CD4-positive, alpha-beta T cell (primary cell): ENCODE measurements around the gene SLC12A5. TPM values are rescaled to one million over a fixed set of nuclear protein-coding genes. Genes with fewer than 3 reads are reported as not detected.

ENCODE experiments used
- ATAC-seq: fragments of 200-7000 bp; cut with Tn5 transposase; one replicate; pipeline ENCODE4 v1.10.0; 2022; ENCODE audit warnings: mild to moderate bottlenecking; ENCODE audit not compliant: poor library complexity
- CTCF ChIA-PET: fragments of 350-600 bp; sonication (Branson Sonifier 250); formaldehyde crosslinking; loops from one replicate; lab custom pipeline; 2021; ENCODE audit warnings: antibody characterized with exemption, inconsistent platforms; lab: Charles Lee
- POLR2A ChIA-PET: fragments of 350-600 bp; sonication (Branson Sonifier 250); formaldehyde crosslinking; loops from one replicate; lab custom pipeline; 2021; ENCODE audit warnings: antibody characterized with exemption, inconsistent platforms; lab: Charles Lee
- DNase-seq, 14 experiments: peaks; one replicate each; pipeline ENCODE4 v3.0.0-alpha.2; 2013 to 2020; ENCODE audit warnings: mixed read lengths in 2 of 14
- H3K27ac ChIP-seq, 2 donors: one replicate each; pipeline versions ENCODE4 v1.5.1 to v1.7.0; 2013; ENCODE audit warnings: low read length in 2 of 2, low read depth in 1 of 2, mild to moderate bottlenecking in 1 of 2
- H3K27me3 ChIP-seq, 2 experiments: 1 replicate in 1 of 2; 2 replicates in 1 of 2; pipeline versions ENCODE4 v1.6.1 to v1.7.0; 2013; ENCODE audit warnings: low read length in 2 of 2, control low read depth in 1 of 2, mild to moderate bottlenecking in 1 of 2, moderate library complexity in 1 of 2; ENCODE audit not compliant: insufficient read depth in 2 of 2, control insufficient read depth in 1 of 2
- H3K36me3 ChIP-seq: one replicate; pipeline ENCODE4 v1.6.1; 2013; ENCODE audit warnings: low read length, control low read depth; ENCODE audit not compliant: insufficient read depth
- H3K4me1 ChIP-seq: one replicate; pipeline ENCODE4 v1.6.1; 2013; ENCODE audit warnings: low read length, control low read depth; ENCODE audit not compliant: insufficient read depth
- H3K4me3 ChIP-seq: one replicate; pipeline ENCODE4 v1.5.1; 2013; ENCODE audit warnings: mild to moderate bottlenecking, low read length, moderate library complexity
- H3K9me3 ChIP-seq, 2 experiments: 1 replicate in 1 of 2; 2 replicates in 1 of 2; pipeline versions ENCODE4 v1.6.1 to v1.7.0; 2013; ENCODE audit warnings: low read length in 2 of 2, mild to moderate bottlenecking in 2 of 2, control low read depth in 1 of 2, moderate library complexity in 1 of 2; ENCODE audit not compliant: control insufficient read depth in 1 of 2, insufficient read depth in 1 of 2
- H3K27ac Mint-ChIP-seq: one replicate; pipeline ENCODE4 v1.8.0; 2020; ENCODE audit warnings: mixed read lengths
- H3K27me3 Mint-ChIP-seq: one replicate; pipeline ENCODE4 v1.8.0; 2021; ENCODE audit warnings: mixed read lengths
- H3K36me3 Mint-ChIP-seq: one replicate; pipeline ENCODE4 v1.8.0; 2021; ENCODE audit warnings: low read depth, mixed read lengths
- H3K4me1 Mint-ChIP-seq: one replicate; pipeline ENCODE4 v1.8.0; 2021; ENCODE audit warnings: low read depth, mixed read lengths
- H3K4me3 Mint-ChIP-seq: one replicate; pipeline ENCODE4 v1.8.0; 2020; ENCODE audit warnings: mild to moderate bottlenecking, mixed read lengths
- H3K9me3 Mint-ChIP-seq: one replicate; pipeline ENCODE4 v1.8.0; 2020; ENCODE audit warnings: mixed read lengths
- intact Hi-C, 2 experiments: fragments of 100-400 bp; cut with DNase I in 1 of 2; cut with micrococcal nuclease in 1 of 2; formaldehyde crosslinking; loops; one replicate each; pipeline versions ENCODE4 v1.15.1 to v1.9.0; 2023 to 2025; cut with DNase I, micrococcal nuclease
- total RNA-seq, 174 experiments: library from RNA in 2 of 174; stranded (reverse) in 2 of 174; gene quantifications; one replicate each; pipeline ENCODE4 v1.2.3 and lab custom pipeline; 2021 to 2026
- TF ChIP-seq, protein P1 (sequence below): fragments of 200-600 bp; IDR thresholded peaks from one replicate; pipeline ENCODE4 v1.8.0; 2022; ENCODE audit warnings: antibody characterized with exemption, mild to moderate bottlenecking

SLC12A5 gene
- total RNA-seq, 2 experiments from 2014 or later, result 1.3 to 2.4 TPM

DNA sequence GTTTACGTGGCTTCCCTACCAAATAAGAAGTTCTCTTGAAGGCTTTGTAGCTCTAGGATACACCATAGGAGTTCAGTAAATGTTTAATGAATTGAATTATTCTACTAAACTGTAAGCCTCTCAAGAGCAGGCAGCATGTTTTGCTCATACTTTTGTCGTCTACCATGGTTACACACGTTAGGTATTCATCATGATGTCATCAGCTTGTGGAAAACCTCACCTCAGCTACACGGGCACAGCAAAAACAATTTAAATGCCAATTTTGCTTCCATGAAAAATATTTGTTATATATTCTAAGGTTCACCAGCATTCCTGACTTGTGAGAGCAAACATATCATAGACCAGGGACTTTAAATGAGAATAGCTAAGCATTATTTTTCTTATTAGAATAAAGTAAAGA is 44.0 kb downstream of the SLC12A5 start:
- no peaks in the 10 kb centered on the region for H3K9me3 ChIP-seq
- TF ChIP-seq, protein P1, sequence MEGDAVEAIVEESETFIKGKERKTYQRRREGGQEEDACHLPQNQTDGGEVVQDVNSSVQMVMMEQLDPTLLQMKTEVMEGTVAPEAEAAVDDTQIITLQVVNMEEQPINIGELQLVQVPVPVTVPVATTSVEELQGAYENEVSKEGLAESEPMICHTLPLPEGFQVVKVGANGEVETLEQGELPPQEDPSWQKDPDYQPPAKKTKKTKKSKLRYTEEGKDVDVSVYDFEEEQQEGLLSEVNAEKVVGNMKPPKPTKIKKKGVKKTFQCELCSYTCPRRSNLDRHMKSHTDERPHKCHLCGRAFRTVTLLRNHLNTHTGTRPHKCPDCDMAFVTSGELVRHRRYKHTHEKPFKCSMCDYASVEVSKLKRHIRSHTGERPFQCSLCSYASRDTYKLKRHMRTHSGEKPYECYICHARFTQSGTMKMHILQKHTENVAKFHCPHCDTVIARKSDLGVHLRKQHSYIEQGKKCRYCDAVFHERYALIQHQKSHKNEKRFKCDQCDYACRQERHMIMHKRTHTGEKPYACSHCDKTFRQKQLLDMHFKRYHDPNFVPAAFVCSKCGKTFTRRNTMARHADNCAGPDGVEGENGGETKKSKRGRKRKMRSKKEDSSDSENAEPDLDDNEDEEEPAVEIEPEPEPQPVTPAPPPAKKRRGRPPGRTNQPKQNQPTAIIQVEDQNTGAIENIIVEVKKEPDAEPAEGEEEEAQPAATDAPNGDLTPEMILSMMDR, result no peak
- Mint-ChIP-seq H3K36me3 (peaks cover 12% of the 10 kb centered on the region), H3K9me3 (no peaks in the 10 kb centered on the region), H3K4me3 (no peak overlapping the region), H3K27me3 (no peaks in the 10 kb centered on the region), H3K4me1 (no peaks in the 10 kb centered on the region), H3K27ac (no peak overlapping the region)
- intact Hi-C loops, result no loop called here
- peaks cover 63% of the 10 kb centered on the region for H3K36me3 ChIP-seq
- ATAC-seq (no peak), DNase-seq (no peak)
- CTCF ChIA-PET, result no interaction called here
- H3K4me1 ChIP-seq, result no peaks in the 10 kb centered on the region
- no peaks in the 10 kb centered on the region for H3K27me3 ChIP-seq
- H3K27ac ChIP-seq, result no peak overlapping the region
- POLR2A ChIA-PET, result no interaction called here
- H3K4me3 ChIP-seq, result no peak overlapping the region

DNA sequence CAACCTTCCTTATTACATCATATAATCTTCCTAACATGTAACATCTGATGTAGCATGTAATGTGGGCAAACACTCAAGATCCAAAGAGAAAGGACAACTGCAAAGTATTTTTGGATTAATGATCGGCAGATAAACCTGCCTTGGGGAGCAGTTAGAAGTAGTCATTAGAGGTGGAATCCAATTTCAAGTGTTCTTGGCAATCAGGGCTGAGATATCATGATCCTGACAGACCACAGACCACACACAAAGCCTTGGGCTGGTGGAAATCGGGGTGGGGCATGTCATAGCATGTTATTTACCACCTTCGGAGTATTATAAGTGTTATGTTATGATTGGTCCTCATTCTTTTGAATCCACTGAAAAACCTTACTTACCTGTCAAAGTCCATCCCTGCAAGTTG is 44.4 kb downstream of the SLC12A5 start:
- Mint-ChIP-seq H3K9me3 (no peaks in the 10 kb centered on the region), H3K27me3 (no peaks in the 10 kb centered on the region), H3K27ac (no peak overlapping the region), H3K4me1 (no peaks in the 10 kb centered on the region), H3K36me3 (peaks cover 16% of the 10 kb centered on the region), H3K4me3 (no peak overlapping the region)
- no peak overlapping the region for H3K27ac ChIP-seq
- intact Hi-C loops, result no loop called here
- POLR2A ChIA-PET, result no interaction called here
- no peaks in the 10 kb centered on the region for H3K9me3 ChIP-seq
- H3K4me1 ChIP-seq, result no peaks in the 10 kb centered on the region
- H3K27me3 ChIP-seq, result no peaks in the 10 kb centered on the region
- no peak for ATAC-seq
- DNase-seq, result no peak
- no peak overlapping the region for H3K4me3 ChIP-seq
- CTCF ChIA-PET, result no interaction called here
- TF ChIP-seq, protein P1, result no peak
- H3K36me3 ChIP-seq, result peaks cover 63% of the 10 kb centered on the region

DNA sequence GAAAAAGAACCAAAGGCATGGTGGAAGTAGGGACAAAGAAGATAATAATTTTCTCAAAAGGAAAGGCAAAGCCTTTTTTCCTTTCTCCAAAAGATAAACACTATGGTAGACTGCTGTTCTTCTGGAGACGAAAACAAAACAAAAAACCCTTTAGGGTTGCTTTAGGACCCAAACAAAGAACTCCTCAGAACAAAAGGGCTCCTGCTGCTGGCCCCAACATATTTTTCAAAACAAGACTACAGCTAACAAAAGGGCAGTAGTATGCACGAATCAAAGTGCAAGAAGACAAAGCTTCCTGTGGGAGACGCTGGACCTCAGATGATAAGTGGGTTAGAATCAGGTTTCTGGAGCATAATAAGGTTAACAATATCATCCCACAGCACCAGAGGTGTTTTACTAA is 45.0 kb downstream of the SLC12A5 start:
- TF ChIP-seq, protein P1, result no peak
- Histone ChIP-seq H3K4me3 (no peak overlapping the region), H3K27ac (no peak overlapping the region), H3K36me3 (peaks cover 65% of the 10 kb centered on the region), H3K27me3 (no peaks in the 10 kb centered on the region), H3K4me1 (no peaks in the 10 kb centered on the region), H3K9me3 (no peaks in the 10 kb centered on the region)
- intact Hi-C loops, result no loop called here
- no peak overlapping the region for H3K27ac Mint-ChIP-seq
- ATAC-seq (no peak), DNase-seq (no peak)
- ChIA-PET CTCF (no interaction called here), POLR2A (no interaction called here)
- peaks cover 3% of the 10 kb centered on the region for H3K4me1 Mint-ChIP-seq
- no peaks in the 10 kb centered on the region for H3K9me3 Mint-ChIP-seq
- H3K4me3 Mint-ChIP-seq, result no peak overlapping the region
- H3K36me3 Mint-ChIP-seq, result peaks cover 22% of the 10 kb centered on the region
- no peaks in the 10 kb centered on the region for H3K27me3 Mint-ChIP-seq
